ENCODE results near the gene SBNO2. TPM values are rescaled to one million over a fixed set of nuclear protein-coding genes. Genes with fewer than 3 reads are reported as not detected.

The SBNO2 gene
- total and polyA plus RNA-seq, 2 donors (not counting 3 experiments of a cell fraction or from before 2014, with no cell fraction given): 31.4 to 65.7 TPM

DNA sequence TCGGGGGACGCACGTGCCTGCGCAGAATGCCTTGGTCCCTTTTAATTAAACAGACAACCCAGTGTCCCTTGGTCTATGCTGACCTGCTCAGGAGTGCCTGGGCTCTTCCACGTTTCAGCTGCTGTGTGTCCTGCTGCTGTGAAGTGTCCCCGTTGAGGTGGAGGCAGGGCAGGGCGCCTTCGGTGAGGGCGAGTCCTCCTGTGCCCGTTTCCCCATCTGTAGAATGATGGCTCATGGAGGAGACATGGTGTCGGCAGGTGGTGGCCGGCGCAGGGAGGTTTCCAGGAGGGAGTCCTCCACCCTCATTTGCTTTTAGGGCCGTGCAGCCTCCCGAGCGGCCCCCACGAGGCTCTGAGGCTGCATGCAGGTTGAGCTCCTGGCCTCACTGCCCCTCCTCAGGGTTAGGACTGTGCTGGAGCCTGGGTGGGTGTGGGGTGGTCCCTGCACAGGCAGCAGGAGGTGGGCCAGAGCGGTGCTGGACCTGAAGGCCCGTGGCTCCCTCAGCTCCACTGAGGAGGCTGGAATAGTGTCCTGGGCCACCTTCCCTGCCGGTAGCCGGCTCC is 40.3 kb upstream of the SBNO2 start:
- no peaks in the 10 kb centered on the region for H4K20me1 ChIP-seq (replicated peaks; ENCODE audit: control insufficient read depth, extremely low read depth, insufficient read depth, low read length)

DNA sequence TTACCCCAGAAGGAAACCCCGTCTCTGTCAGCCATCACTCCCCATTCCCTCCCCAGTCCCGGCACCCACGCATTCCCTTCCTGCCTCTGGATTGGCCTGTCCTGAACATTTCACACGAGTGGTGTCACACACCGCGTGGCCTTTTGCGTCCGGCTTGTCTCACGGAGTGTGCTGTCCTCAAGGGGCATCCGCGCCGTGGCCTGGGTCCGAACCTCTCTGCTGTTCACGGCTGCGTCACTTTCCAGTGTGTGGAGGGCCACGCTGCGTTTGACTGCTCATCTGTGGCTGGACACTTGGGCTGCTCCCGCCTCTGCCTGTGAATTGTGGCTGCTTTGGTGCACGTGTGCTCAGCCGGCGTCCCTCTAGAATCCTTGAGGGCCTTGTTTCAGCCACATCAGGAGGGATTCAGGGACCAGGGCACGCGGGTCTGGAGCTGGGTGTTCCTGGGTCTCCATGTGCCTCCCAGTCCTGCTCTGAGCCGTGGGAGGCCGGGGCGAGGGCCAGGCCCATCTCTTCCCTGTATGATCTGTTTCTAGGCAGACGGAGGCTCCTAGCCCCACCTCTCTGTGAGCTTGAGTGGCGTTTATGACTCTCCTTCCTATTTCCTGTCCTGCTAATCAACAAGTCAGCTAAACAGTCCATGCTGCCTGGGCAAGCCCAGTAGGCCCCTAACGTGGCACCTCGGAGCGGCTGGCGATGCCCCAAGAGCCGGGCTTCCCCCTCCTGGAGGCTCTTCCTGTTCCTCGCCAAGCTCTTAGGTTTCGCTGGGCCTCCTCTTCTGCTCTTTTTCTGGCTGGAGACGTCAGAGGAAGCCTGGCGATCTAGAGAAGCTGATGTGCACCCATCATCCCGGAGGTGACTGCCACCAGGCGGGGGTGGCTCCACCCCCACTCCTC is 39.6 kb upstream of the SBNO2 start:
- peaks cover 86% of the 10 kb centered on the region for H3K79me2 ChIP-seq (ENCODE audit: control insufficient read depth, insufficient read depth, low read length)
- H4K20me1 ChIP-seq (replicated peaks; ENCODE audit: control insufficient read depth, extremely low read depth, insufficient read depth, low read length): no peaks in the 10 kb centered on the region
- H3K4me3 ChIP-seq (replicated peaks in 1 of 3; ENCODE audit: insufficient read depth in 1 of 3, low read depth in 1 of 3, low read length in 3 of 3): no peak overlapping the region
- no peaks in the 10 kb centered on the region for H3K9me1 ChIP-seq (replicated peaks; ENCODE audit: control insufficient read depth, extremely low read depth, insufficient read depth, low read length)
- BruUV-seq (replicated peaks): no TSS peak
- peaks cover 31% of the 10 kb centered on the region for H3K4me1 ChIP-seq (ENCODE audit: control insufficient read depth, extremely low read depth, insufficient read depth, low read length)
- ChIA-PET CTCF (interaction anchor here (0.6 to 2.6 kb wide), 12 partner anchors 9 to 156 kb away, joined by 3 to 14 read pairs (median 5); partner anchors contain the start of genes ATP5F1D and GPX4), POLR2A (interaction anchor here (0.7 to 1.3 kb wide), 3 partner anchors 40 to 100 kb away, joined by 3 to 10 read pairs (median 9); partner anchors contain the start of gene CIRBP)
- peak; percentile 27 for TF ChIP-seq POLR2A (IDR thresholded peaks at IDR 0.05; ENCODE audit: low read depth, low read length)
- TF ChIP-seq EZH2 (IDR thresholded peaks at IDR 0.05; ENCODE audit: borderline replicate concordance, low read depth, low read length, severe bottlenecking): no peak
- TF ChIP-seq POLR2AphosphoS5 (IDR thresholded peaks at IDR 0.05; ENCODE audit: insufficient read depth, low read depth, low read length): peak; percentile 68
- peak; percentile 25 for TF ChIP-seq JUN (IDR thresholded peaks at IDR 0.05; ENCODE audit: borderline replicate concordance, insufficient read depth, insufficient read length, low read depth)
- TF ChIP-seq GATA2 (IDR thresholded peaks at IDR 0.05; ENCODE audit: insufficient read depth, insufficient read length, low read depth, low read length): no peak
- TF ChIP-seq, protein P1, sequence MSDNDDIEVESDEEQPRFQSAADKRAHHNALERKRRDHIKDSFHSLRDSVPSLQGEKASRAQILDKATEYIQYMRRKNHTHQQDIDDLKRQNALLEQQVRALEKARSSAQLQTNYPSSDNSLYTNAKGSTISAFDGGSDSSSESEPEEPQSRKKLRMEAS (IDR thresholded peaks at IDR 0.05; ENCODE audit: insufficient read depth, insufficient read length): peak; percentile 26
- TF ChIP-seq MYC (IDR thresholded peaks at IDR 0.05; ENCODE audit: low read depth, low read length): peak; percentile 63
- DNase-seq (ENCODE audit: low read depth, low spot score) (peak; percentile 96), FAIRE-seq (peak; percentile 98)
- H2AFZ ChIP-seq (ENCODE audit: low read depth, low read length): peak overlapping the region; percentile 27
- dilution Hi-C loops (cut with MboI; ENCODE audit: extremely low pct_ligation_motif_present, low sequenced_read_pairs): no loop called here
- H3K4me2 ChIP-seq (ENCODE audit: insufficient read depth, low read length): peak overlapping the region; percentile 44
- H3K9me3 ChIP-seq (replicated peaks; ENCODE audit: control insufficient read depth, insufficient read depth, low read length): no peaks in the 10 kb centered on the region
- H3K36me3 ChIP-seq (ENCODE audit: control insufficient read depth in 2 of 2, extremely low read depth in 1 of 2, insufficient read depth in 2 of 2, low read length in 2 of 2): peaks cover 0 to 4% of the 10 kb centered on the region in 2 experiments
- H3K27me3 ChIP-seq (ENCODE audit: control insufficient read depth in 2 of 2, insufficient read depth in 2 of 2, low read length in 2 of 2): no peaks in the 10 kb centered on the region
- peak overlapping the region; percentile 48 for H3K27ac ChIP-seq (ENCODE audit: insufficient read depth, low read depth, low read length)
- H3K9ac ChIP-seq (replicated peaks; ENCODE audit: extremely low read depth, insufficient read depth, low read length): peak overlapping the region; percentile 14
- intact Hi-C loops (cut with micrococcal nuclease): no loop called here

More for the DNA sequence above, 40.3 kb upstream of the SBNO2 start:
- Histone ChIP-seq H3K79me2 (ENCODE audit: control insufficient read depth, insufficient read depth, low read length) (peaks cover 80% of the 10 kb centered on the region), H3K27ac (ENCODE audit: insufficient read depth, low read depth, low read length) (peak overlapping the region; percentile 48), H3K4me1 (ENCODE audit: control insufficient read depth, extremely low read depth, insufficient read depth, low read length) (peaks cover 28% of the 10 kb centered on the region), H3K4me3 (replicated peaks in 1 of 3; ENCODE audit: insufficient read depth in 1 of 3, low read depth in 1 of 3, low read length in 3 of 3) (no peak overlapping the region), H3K9me3 (replicated peaks; ENCODE audit: control insufficient read depth, insufficient read depth, low read length) (no peaks in the 10 kb centered on the region), H3K4me2 (ENCODE audit: insufficient read depth, low read length) (peak overlapping the region; percentile 44), H3K36me3 (ENCODE audit: control insufficient read depth in 2 of 2, extremely low read depth in 1 of 2, insufficient read depth in 2 of 2, low read length in 2 of 2) (peaks cover 0 to 4% of the 10 kb centered on the region in 2 experiments), H3K9me1 (replicated peaks; ENCODE audit: control insufficient read depth, extremely low read depth, insufficient read depth, low read length) (no peaks in the 10 kb centered on the region), H3K9ac (replicated peaks; ENCODE audit: extremely low read depth, insufficient read depth, low read length) (peak overlapping the region; percentile 14), H3K27me3 (ENCODE audit: control insufficient read depth in 2 of 2, insufficient read depth in 2 of 2, low read length in 2 of 2) (no peaks in the 10 kb centered on the region), H2AFZ (ENCODE audit: low read depth, low read length) (no peak overlapping the region)
- dilution Hi-C loops (cut with MboI; ENCODE audit: extremely low pct_ligation_motif_present, low sequenced_read_pairs) (no loop called here), intact Hi-C loops (cut with micrococcal nuclease) (no loop called here)
- no peak for TF ChIP-seq POLR2AphosphoS5 (IDR thresholded peaks at IDR 0.05; ENCODE audit: insufficient read depth, low read depth, low read length)
- TF ChIP-seq, protein P1 (IDR thresholded peaks at IDR 0.05; ENCODE audit: insufficient read depth, insufficient read length): peak; percentile 14
- DNase-seq (ENCODE audit: low read depth, low spot score) (no peak), FAIRE-seq (no peak)
- TSS peak; percentile 34 for BruUV-seq (replicated peaks)
- ChIA-PET CTCF (interaction anchor here (0.6 to 2.6 kb wide), 11 partner anchors 9 to 157 kb away, joined by 3 to 14 read pairs (median 5); partner anchors contain the start of genes ATP5F1D and GPX4), POLR2A (interaction anchor here (0.6 to 1.3 kb wide), 3 partner anchors 55 to 111 kb away, joined by 3 to 10 read pairs (median 3); partner anchors contain the start of genes CIRBP and GPX4)

All from endothelial cell of umbilical vein (primary cell).